Activated CD8-positive, alpha-beta T cell treated with anti-CD3 and anti-CD28 coated beads for 36 hours (primary cell): ENCODE measurements around the gene NHSL1. TPM values are rescaled to one million over a fixed set of nuclear protein-coding genes. Genes with fewer than 3 reads are reported as not detected.

ENCODE experiments used
- ATAC-seq: fragments of 200-7000 bp; cut with Tn5 transposase; one replicate; pipeline ENCODE4 v1.10.0; 2021; ENCODE audit warnings: mild to moderate bottlenecking, moderate library complexity
- CTCF ChIA-PET: fragments of 350-600 bp; sonication (Branson Sonifier 250); formaldehyde crosslinking; loops from one replicate; lab custom pipeline; 2021; ENCODE audit warnings: antibody characterized with exemption; lab: Charles Lee
- POLR2A ChIA-PET: fragments of 350-600 bp; sonication (Branson Sonifier 250); formaldehyde crosslinking; loops from one replicate; lab custom pipeline; 2021; ENCODE audit warnings: antibody characterized with exemption; lab: Charles Lee
- DNase-seq: peaks from one replicate; pipeline ENCODE4 v3.0.0-alpha.2; 2020
- H3K27ac Mint-ChIP-seq: one replicate; pipeline ENCODE4 v1.8.0; 2021; ENCODE audit warnings: mild to moderate bottlenecking, mixed read lengths
- H3K27me3 Mint-ChIP-seq: one replicate; pipeline ENCODE4 v1.8.0; 2021; ENCODE audit warnings: mixed read lengths
- H3K36me3 Mint-ChIP-seq: one replicate; pipeline ENCODE4 v1.8.0; 2021; ENCODE audit warnings: low read depth, mixed read lengths
- H3K4me1 Mint-ChIP-seq: one replicate; pipeline ENCODE4 v1.8.0; 2021; ENCODE audit warnings: low read depth, mixed read lengths
- H3K4me3 Mint-ChIP-seq: one replicate; pipeline ENCODE4 v1.8.0; 2021; ENCODE audit warnings: mild to moderate bottlenecking, moderate library complexity, mixed read lengths
- H3K9me3 Mint-ChIP-seq: one replicate; pipeline ENCODE4 v1.8.0; 2021; ENCODE audit warnings: mixed read lengths
- intact Hi-C: fragments of 100-400 bp; cut with micrococcal nuclease; formaldehyde crosslinking; loops from one replicate; pipeline ENCODE4 v1.10.0; 2022
- microRNA-seq: library from miRNA; unstranded; fragments of <30 nt; microRNA quantifications from one replicate; pipeline ENCODE4 v1.2.0, GENCODE V29; 2022; ENCODE audit warnings: borderline microRNAs expressed, borderline replicate concordance
- total RNA-seq, 2 experiments: library from RNA; stranded (reverse); gene quantifications; one replicate each; pipeline ENCODE4 v1.2.3, GENCODE V29; 2021
- TF ChIP-seq, protein P1 (sequence below): fragments of 200-600 bp; IDR thresholded peaks from one replicate; pipeline ENCODE4 v1.8.0; 2022; ENCODE audit warnings: antibody characterized with exemption, mild to moderate bottlenecking

NHSL1 gene
- total RNA-seq, 2 experiments from 2014 or later: 0.18 to 0.49 TPM

GRCh38 chr6:138374815-138375214 is 124.5 kb downstream of the NHSL1 start:
- TF ChIP-seq, protein P1, sequence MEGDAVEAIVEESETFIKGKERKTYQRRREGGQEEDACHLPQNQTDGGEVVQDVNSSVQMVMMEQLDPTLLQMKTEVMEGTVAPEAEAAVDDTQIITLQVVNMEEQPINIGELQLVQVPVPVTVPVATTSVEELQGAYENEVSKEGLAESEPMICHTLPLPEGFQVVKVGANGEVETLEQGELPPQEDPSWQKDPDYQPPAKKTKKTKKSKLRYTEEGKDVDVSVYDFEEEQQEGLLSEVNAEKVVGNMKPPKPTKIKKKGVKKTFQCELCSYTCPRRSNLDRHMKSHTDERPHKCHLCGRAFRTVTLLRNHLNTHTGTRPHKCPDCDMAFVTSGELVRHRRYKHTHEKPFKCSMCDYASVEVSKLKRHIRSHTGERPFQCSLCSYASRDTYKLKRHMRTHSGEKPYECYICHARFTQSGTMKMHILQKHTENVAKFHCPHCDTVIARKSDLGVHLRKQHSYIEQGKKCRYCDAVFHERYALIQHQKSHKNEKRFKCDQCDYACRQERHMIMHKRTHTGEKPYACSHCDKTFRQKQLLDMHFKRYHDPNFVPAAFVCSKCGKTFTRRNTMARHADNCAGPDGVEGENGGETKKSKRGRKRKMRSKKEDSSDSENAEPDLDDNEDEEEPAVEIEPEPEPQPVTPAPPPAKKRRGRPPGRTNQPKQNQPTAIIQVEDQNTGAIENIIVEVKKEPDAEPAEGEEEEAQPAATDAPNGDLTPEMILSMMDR: no peak
- CTCF ChIA-PET: no interaction called here
- Mint-ChIP-seq H3K27me3 (no peaks in the 10 kb centered on the region), H3K36me3 (no peaks in the 10 kb centered on the region), H3K4me3 (no peak overlapping the region), H3K4me1 (no peaks in the 10 kb centered on the region), H3K9me3 (no peaks in the 10 kb centered on the region), H3K27ac (no peak overlapping the region)
- no peak for ATAC-seq
- POLR2A ChIA-PET: no interaction called here
- intact Hi-C loops: no loop called here
- no peak for DNase-seq

- Mint-ChIP-seq H3K9me3 (no peaks in the 10 kb centered on the region), H3K27me3 (no peaks in the 10 kb centered on the region), H3K36me3 (no peaks in the 10 kb centered on the region), H3K27ac (no peak overlapping the region), H3K4me1 (no peaks in the 10 kb centered on the region), H3K4me3 (no peak overlapping the region)
- intact Hi-C loops: no loop called here
- TF ChIP-seq, protein P1: no peak
- DNase-seq (no peak), ATAC-seq (no peak)
- CTCF ChIA-PET: no interaction called here
- POLR2A ChIA-PET: no interaction called here
Observed at GRCh38 chr6:138374230-138374629, 125.1 kb downstream of the NHSL1 start.

GRCh38 chr6:138372711-138373463 is 126.4 kb downstream of the NHSL1 start:
- CTCF ChIA-PET: interaction anchor here (1.0 kb wide), 1 partner anchor 32 kb away, joined by 3 read pairs; no protein-coding TSS in a partner anchor
- Mint-ChIP-seq H3K27me3 (peaks cover 1% of the 10 kb centered on the region), H3K4me1 (no peaks in the 10 kb centered on the region), H3K4me3 (no peak overlapping the region), H3K9me3 (no peaks in the 10 kb centered on the region), H3K36me3 (no peaks in the 10 kb centered on the region), H3K27ac (no peak overlapping the region)
- TF ChIP-seq, protein P1: no peak
- POLR2A ChIA-PET: no interaction called here
- intact Hi-C loops: no loop called here
- no peak for DNase-seq
- peak; percentile 60 for ATAC-seq

Small RNAs within 50 kb of the gene (microRNA-seq; reads per million reads assigned to microRNA genes)
- gene MIR3145: not detected

Other genes starting within 250 kb of the NHSL1 start
- not detected for gene SMIM28, start 121.6 kb downstream of the NHSL1 start, total RNA-seq
- 10 to 100 TPM; 28.2 to 28.7 TPM for gene HEBP2, start 95.3 kb downstream of the NHSL1 start, total RNA-seq